NCI-H2171 treated with DMSO at 0.1 percent for 48 hours (cell line): ENCODE measurements around the gene KRT40.

Experiments used
- DNase-seq: peaks from one replicate; lab custom pipeline; 2025; lab: John Stamatoyannopoulos, UW

KRT40 gene

GRCh38 chr17:40984226-40984625 lies at the start of gene KRT40:
Gene KRT40 (minus strand): TSS chr17:40984326. CDS start chr17:40984273, 53 bp downstream.
- no peak for DNase-seq

GRCh38 chr17:41029633-41030245 lies 45.6 kb upstream of the KRT40 start, which contains the start of gene KRTAP1-4:
Gene KRTAP1-4 (minus strand): TSS chr17:41030195. CDS start chr17:41030078, 117 bp downstream.
- no peak for DNase-seq

GRCh38 chr17:41026715-41027471 lies 42.8 kb upstream of the KRT40 start, which contains the start of gene KRTAP1-5:
Gene KRTAP1-5 (minus strand): TSS chr17:41027208. CDS start chr17:41027155, 53 bp downstream.
- no peak for DNase-seq

GRCh38 chr17:41024697-41025096 lies 40.6 kb upstream of the KRT40 start:
- DNase-seq = no peak

DNA sequence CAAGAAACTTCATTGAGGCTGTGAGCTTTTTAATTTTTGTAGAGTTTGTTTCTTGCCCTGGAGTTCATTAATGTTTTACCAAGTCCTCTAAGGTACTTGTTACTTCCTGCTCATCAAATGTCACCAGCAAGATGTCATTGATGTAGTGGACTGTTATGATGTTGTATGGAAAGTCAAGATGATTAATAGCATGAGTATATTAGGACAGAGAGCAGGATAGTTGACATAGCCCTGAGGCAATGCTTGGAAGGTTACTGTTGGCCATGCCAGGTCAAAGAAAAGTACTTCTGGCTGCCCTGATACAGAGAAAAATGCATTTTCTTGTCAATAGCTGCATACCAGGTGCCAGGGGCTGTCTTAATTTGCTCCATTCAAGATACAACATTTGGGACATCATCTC lies 36.2 kb upstream of the KRT40 start:
- no peak for DNase-seq

DNA sequence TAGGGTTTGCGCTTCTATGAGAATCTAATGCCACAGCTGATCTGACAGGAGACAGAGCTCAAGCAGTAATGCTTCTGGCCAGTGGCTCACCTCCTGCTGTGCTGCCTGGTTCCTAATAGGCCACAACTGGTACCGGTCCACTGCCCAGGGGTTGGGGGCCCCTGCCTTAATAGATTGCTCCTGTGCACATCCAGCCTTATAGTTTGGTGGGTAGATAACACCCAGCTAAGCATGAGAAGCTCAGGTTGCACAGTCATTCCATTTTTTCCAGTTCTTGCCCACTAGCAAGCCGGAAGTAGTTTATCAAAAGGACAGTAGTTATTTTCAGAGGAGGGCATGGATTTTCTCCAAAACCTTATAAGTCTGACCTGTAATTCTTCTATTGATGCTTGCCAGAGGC lies 35.3 kb upstream of the KRT40 start:
- no peak for DNase-seq

DNA sequence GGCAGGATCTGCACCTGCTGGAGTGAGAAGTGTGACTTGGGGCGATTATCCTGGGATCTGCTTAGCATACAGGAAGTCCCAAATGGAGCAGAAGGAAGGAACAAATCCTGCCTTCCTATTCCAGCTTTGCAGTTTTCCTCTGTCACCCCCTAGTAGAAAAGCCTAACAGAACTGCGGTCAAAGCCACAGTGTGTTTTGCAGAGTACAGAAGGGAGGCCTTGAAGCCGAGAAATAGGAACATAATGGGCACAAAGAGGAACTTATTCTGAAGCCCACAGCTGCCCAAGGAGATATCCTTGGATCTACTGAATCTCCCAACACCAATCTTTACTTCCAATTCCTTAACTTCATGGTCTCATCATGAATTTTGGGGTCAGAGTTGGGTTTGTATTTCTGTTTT lies 34.4 kb upstream of the KRT40 start:
- no peak for DNase-seq

GRCh38 chr17:41016578-41017215 lies 32.6 kb upstream of the KRT40 start:
- no peak for DNase-seq

DNA sequence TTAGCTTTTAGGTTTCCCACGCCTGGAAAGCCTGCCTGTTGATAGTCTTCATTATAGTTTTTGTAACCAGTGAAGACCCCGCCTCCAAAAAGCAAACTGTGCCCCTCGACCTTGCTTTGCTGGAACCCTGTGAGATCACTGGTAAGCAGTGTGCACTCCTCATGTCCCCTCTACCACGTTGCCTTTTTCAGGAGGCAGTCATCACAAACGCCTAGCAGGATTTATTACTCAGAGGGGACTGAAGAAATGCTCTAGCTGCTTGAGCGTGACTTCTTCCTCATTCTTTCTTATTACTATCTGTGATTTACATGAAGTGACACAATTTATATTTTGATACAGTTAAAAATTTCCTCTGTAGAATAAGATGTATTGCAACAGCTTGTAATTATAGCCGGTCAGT lies 31.3 kb upstream of the KRT40 start:
- DNase-seq = no peak

- DNase-seq = no peak
Observed at GRCh38 chr17:41013606-41014005, 29.5 kb upstream of the KRT40 start.

- DNase-seq = no peak
Observed at GRCh38 chr17:41013181-41013580, 29.1 kb upstream of the KRT40 start.

DNA sequence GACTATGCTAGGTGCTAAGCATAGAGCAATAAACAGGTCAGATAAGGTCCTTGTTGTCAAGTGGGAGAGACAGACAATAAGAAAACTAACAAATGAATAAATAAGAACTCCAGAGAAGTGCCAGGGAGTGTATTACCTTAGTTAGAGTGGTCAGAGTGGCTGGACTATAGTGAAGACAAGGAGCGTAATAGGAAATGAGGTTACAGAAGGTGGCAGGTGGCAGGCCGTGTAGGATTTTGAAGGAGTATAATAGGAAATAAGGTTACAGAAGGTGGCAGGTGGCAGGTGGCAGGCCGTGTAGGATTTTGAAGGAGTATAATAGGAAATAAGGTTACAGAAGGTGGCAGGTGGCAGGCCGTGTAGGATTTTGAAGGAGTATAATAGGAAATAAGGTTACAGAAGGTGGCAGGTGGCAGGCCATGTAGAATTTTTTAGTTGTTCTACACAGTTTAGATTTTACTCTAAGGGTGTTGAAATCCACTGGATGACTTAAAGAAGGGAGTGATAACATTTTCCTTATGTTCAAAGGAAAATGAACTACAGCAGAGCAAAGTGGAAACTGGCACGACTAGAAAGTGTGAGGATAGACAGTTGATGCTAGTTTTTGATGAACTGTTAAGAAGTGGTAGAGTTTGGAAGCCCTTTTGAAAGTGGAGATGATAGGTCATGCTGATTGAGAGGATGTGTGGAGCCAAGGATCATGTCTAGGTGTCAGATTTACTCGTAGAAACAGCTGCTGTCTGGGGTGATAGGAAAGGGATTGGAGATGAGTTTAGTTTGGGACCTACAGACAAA lies 28.4 kb upstream of the KRT40 start:
- no peak for DNase-seq

DNA sequence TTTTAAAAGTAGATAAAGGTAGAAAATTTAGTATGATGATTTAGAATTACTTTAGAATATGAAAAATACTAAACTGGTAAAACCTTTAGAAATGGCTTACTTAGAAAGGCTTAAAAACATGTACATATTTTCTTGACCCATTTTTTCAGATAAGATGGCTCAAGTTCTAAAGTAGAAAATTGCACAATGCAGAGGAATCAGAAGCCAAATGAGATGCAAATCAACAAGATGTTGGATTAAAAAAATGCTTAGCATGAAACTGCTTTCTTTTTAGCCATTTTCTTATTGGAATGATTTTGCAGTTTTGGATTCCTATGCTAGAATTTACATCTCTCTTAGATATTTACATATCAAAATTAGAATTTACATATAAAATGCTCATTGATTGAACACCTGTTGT lies 26.3 kb upstream of the KRT40 start:
- no peak for DNase-seq

GRCh38 chr17:41009936-41010335 lies 25.8 kb upstream of the KRT40 start:
- DNase-seq = no peak

GRCh38 chr17:41009301-41009760 lies 25.2 kb upstream of the KRT40 start:
- no peak for DNase-seq

- peak; percentile 72 for DNase-seq
Observed at GRCh38 chr17:41008811-41009210, 24.7 kb upstream of the KRT40 start, which contains the start of gene KRTAP3-1. Gene KRTAP3-1 (minus strand): TSS chr17:41009128. CDS start chr17:41009074, 54 bp downstream.

DNA sequence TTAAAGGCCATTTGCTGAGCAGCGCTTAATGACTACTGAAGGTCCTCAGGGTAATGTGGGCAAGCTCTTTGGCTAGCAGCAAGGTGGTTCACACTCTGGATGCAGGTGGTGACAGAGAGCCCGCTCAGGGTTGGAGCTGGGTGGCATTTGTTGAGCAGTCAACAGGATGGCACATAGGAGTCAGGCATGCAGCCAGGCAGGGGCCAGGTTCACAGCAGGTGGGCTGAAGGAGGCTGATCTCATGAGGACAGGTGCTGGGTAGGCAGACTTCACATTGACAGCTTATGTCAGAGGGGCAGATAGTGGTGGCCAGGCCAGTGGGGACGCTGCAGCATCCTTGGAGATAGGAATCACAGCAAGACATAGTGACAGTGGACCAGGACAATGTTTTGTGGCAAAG lies 20.3 kb upstream of the KRT40 start:
- DNase-seq = no peak

GRCh38 chr17:41003926-41004325 lies 19.8 kb upstream of the KRT40 start:
- DNase-seq = no peak

DNA sequence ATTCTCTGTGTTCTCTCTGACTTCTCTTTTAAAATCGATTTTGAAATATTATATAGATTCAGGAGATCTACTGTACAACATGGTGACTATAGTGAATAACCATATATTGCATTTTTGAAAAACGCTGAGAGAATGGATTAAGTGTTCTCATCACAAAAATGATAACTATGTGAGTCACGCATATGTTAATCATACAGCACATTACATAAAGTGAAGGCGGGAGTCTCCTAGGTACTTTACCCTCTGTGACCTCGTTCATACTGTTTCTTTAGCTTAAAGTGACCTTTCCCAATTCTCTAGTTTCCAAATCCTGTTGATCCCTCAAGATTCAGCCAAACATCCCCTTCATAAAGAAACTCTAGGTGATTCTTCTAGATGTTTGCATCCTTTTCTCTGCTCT lies 18.7 kb upstream of the KRT40 start:
- no peak for DNase-seq

DNA sequence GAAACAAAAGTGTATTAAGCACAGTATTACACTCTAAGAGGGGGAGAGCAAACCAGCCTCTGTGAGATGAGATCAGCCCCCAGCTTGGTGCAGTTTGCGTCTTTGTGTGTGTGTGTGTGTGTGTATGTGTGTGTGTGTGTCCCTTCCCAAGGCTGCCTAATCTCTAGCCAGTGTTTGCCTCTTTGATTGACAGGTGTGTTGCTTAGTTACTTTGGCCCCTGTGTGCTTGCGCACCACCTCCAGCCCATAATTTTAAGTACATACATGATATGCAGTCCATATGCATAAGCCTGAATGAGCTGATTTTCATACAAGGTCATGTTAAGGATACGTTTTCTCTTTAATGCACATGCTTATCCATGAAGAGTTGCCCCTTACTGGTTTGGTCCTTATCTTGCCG lies 17.7 kb upstream of the KRT40 start:
- DNase-seq = no peak

DNA sequence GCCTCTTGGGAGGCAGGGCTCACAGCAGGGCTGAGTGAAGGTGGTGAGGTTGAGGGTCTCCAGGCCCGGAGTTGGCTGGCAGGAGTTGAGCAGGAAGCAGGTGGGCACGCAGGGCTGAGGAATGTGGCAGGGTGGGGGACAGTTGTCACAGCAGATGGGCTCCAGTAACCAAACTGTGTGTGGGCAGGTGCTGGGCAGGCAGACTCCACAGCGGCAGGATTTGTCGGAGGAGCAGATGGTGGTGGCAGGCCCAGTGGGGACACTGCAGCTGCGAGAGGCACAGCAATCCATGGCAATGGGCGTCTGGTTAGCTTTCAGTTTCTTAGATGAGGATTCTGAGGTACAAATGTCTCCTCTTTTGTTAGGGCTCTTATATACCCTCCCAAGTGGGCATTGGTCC lies 15.4 kb upstream of the KRT40 start, which contains the start of gene KRTAP3-2:
Gene KRTAP3-2, minus strand, starts transcription at position 344 of the 400 bp plus-strand sequence. Its CDS starts 53 bp downstream, at position 291.
- peak; percentile 6 for DNase-seq

DNA sequence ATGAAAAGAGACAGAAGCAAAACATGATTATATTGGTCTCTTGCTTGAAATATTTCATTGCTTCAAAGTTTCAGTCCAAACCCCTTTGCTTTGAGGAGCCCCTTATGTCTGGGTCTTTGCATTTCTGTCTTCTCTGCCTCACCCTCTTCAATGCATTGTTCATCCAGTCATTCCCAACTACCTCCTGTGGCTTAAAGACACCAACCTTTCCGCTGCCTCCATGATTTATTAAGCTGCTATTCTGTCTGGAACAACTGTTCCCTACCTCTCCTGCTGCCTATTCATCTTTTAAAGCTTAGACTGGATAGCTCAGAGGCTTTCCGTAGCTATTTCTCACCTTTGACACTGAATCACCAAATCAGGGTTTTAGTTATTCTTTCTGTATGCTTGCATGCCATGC lies 13.2 kb upstream of the KRT40 start:
- no peak for DNase-seq
